Activated T-helper 2 cell treated with anti-CD3 and anti-CD28 coated beads, Interferon-gamma antibody, Interleukin-2, Interleukin-4, amounts not matched to agents 10 μg/mL and 5 μg/mL and 100 μg/mL, durations not matched to agents 14 hours and 24 hours and 36 hours (primary cell): ENCODE measurements around the gene STOML2. TPM values are rescaled to one million over a fixed set of nuclear protein-coding genes. Genes with fewer than 3 reads are reported as not detected.

ENCODE experiments used
- DNase-seq: peaks from one replicate; pipeline ENCODE4 v3.0.0; 2021; ENCODE audit warnings: low spot score
- H3K27ac Mint-ChIP-seq: one replicate; pipeline ENCODE4 v1.8.0; 2021; ENCODE audit warnings: mixed read lengths
- H3K27me3 Mint-ChIP-seq: one replicate; pipeline ENCODE4 v1.8.0; 2021; ENCODE audit warnings: low read depth, mixed read lengths
- H3K36me3 Mint-ChIP-seq: one replicate; pipeline ENCODE4 v1.8.0; 2021; ENCODE audit warnings: low read depth, mixed read lengths
- H3K4me1 Mint-ChIP-seq: one replicate; pipeline ENCODE4 v1.8.0; 2021; ENCODE audit warnings: low read depth, mixed read lengths
- H3K4me3 Mint-ChIP-seq: one replicate; pipeline ENCODE4 v1.8.0; 2021; ENCODE audit warnings: low read depth, mild to moderate bottlenecking, moderate library complexity, mixed read lengths
- H3K9me3 Mint-ChIP-seq: one replicate; pipeline ENCODE4 v1.8.0; 2021; ENCODE audit warnings: mixed read lengths
- intact Hi-C: fragments of 100-400 bp; cut with micrococcal nuclease; formaldehyde crosslinking; loops from one replicate; pipeline ENCODE4 v1.15.1; 2023
- total RNA-seq: library from RNA; stranded (reverse); gene quantifications from 2 replicates; pipeline ENCODE4 v1.2.3, GENCODE V29; 2022

Gene STOML2
- total RNA-seq, 1 donor from 2014 or later: 211 TPM

DNA sequence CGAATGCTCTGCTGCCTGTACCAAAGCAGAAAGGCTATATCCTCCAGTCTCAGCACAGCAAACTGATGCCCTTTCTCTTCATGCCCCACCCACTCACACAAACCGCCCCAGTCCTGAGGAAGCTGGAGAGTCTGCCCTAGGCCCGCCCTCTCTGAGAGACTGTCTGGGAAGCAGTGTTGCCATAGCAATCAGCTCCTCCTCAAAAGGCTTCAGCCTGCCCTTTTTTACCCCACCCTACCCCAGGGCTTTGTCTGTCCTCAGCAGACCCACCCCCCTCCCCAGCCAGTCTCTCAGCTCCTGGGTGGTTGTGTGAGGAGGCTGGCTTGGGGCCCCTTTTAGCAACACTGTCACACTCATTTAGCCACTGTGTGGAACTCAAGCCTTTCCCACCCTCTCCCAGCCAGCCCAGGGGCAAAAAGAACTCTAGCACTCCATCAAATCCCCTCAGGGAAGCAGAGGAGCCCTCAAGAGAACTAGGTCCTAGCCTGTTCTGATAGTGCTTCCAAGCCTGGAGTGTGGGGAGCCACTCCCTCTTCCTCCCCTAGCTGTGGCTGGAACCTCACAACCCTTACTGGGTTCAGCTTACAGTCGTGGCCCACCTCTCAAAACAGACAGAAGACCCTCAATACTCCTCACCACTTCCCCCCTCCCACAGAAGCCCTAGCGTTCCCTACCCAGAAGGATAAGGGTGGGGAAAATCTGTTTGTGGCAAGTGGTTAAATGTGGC lies 11.3 kb upstream of the STOML2 start:
- DNase-seq: peak; percentile 79
- Mint-ChIP-seq H3K36me3 (no peaks in the 10 kb centered on the region), H3K9me3 (no peaks in the 10 kb centered on the region), H3K4me3 (peak overlapping the region; percentile 91), H3K27me3 (no peaks in the 10 kb centered on the region), H3K27ac (peak overlapping the region; percentile 89), H3K4me1 (peaks cover 45% of the 10 kb centered on the region)
- intact Hi-C loops: loop anchor here (1.0 to 10.0 kb wide), 4 partner anchors 127 to 701 kb away; partner anchors contain the start of genes DNAI1, DNAJB5, FAM219A and HINT2

DNA sequence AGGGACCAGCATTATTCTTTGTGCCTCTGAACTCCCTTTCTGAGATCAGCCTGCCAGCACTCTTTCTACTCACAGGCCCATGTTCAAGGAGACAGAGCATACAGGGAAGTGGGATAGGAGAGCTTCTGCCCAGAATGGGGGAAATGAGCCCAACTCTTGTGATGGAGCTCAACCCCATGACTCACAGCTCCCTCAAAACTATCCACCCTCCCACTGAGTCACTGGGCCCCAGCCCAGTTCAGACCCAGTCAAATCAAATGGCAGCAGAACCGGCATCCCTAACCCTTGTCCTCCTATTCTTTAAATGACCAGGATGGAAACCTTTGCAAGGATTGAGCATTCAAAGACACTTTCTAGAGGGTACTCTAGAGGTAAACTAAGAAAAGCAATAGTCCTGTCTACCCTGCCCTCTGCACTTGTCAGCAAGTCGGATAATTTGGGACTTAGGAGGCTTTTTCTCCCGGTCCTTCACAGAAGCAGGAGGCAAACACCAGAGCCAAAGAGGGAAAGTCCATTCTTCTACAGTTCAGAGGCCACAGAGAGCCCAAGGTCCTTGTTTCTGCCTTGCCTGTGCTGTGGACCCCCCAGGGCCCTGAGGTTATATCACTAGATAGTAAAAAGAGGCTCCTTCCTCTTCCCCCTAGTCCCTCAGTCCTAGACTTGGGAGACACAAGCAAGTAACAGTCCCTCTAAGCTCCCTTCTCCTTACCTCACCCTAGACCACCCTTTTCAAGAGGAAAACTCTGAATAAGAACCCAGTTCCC lies 9.5 kb upstream of the STOML2 start:
- intact Hi-C loops: loop anchor here (5.0 to 10.0 kb wide), 3 partner anchors 125 to 702 kb away; partner anchors contain the start of genes DNAI1, DNAJB5, FAM219A and HINT2
- Mint-ChIP-seq H3K27ac (peak overlapping the region; percentile 81), H3K4me3 (peak overlapping the region; percentile 71), H3K4me1 (peaks cover 45% of the 10 kb centered on the region), H3K36me3 (no peaks in the 10 kb centered on the region), H3K27me3 (no peaks in the 10 kb centered on the region), H3K9me3 (no peaks in the 10 kb centered on the region)
- no peak for DNase-seq

GRCh38 chr9:35111001-35111933 lies 8.3 kb upstream of the STOML2 start:
- peaks cover 35% of the 10 kb centered on the region for H3K4me1 Mint-ChIP-seq
- H3K36me3 Mint-ChIP-seq: peaks cover 4% of the 10 kb centered on the region
- H3K27ac Mint-ChIP-seq: peak overlapping the region; percentile 81
- H3K9me3 Mint-ChIP-seq: no peaks in the 10 kb centered on the region
- H3K27me3 Mint-ChIP-seq: no peaks in the 10 kb centered on the region
- H3K4me3 Mint-ChIP-seq: peak overlapping the region; percentile 71
- intact Hi-C loops: loop anchor here (1.0 to 10.0 kb wide), 6 partner anchors 8 to 704 kb away; partner anchors contain the start of genes DNAI1, DNAJB5, FAM219A and HINT2
- peak; percentile 93 for DNase-seq

DNA sequence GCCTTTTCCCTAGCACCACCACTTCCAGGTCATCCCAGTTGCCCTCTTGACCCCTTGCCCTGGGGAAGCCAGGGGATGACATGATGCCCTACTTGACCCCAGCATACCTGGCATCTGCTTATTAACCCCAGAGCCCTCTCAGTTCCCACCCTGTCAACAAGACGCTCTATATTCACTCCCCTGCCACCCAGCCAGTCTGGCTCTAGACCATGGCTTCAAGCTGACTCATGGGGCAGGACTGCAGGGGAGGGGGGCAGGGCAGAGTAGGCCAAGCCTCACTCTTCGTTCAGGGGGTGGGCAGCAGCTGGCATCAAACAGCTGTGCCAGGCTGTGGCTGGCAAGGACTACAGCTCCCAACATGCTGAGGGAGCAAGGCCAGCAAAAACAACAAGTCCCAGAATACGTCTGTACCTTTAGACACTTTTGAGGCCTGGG lies 7.4 kb upstream of the STOML2 start:
- H3K4me1 Mint-ChIP-seq: peaks cover 32% of the 10 kb centered on the region
- H3K36me3 Mint-ChIP-seq: peaks cover 10% of the 10 kb centered on the region
- H3K27ac Mint-ChIP-seq: no peak overlapping the region
- intact Hi-C loops: loop anchor here (5.0 to 10.0 kb wide), 3 partner anchors 123 to 704 kb away; partner anchors contain the start of genes DNAI1, DNAJB5, FAM219A and HINT2
- H3K4me3 Mint-ChIP-seq: peak overlapping the region; percentile 71
- no peaks in the 10 kb centered on the region for H3K9me3 Mint-ChIP-seq
- no peak for DNase-seq
- no peaks in the 10 kb centered on the region for H3K27me3 Mint-ChIP-seq

- H3K4me3 Mint-ChIP-seq: no peak overlapping the region
- no peak overlapping the region for H3K27ac Mint-ChIP-seq
- H3K27me3 Mint-ChIP-seq: no peaks in the 10 kb centered on the region
- H3K36me3 Mint-ChIP-seq: peaks cover 13% of the 10 kb centered on the region
- peaks cover 20% of the 10 kb centered on the region for H3K4me1 Mint-ChIP-seq
- DNase-seq: no peak
- H3K9me3 Mint-ChIP-seq: no peaks in the 10 kb centered on the region
- intact Hi-C loops: no loop called here
These were observed 6.1 kb upstream of the STOML2 start for GRCh38 chr9:35108946-35109575.

- H3K27ac Mint-ChIP-seq: no peak overlapping the region
- no peak for DNase-seq
- no peaks in the 10 kb centered on the region for H3K9me3 Mint-ChIP-seq
- intact Hi-C loops: no loop called here
- H3K27me3 Mint-ChIP-seq: no peaks in the 10 kb centered on the region
- H3K4me1 Mint-ChIP-seq: peaks cover 17% of the 10 kb centered on the region
- no peak overlapping the region for H3K4me3 Mint-ChIP-seq
- peaks cover 13% of the 10 kb centered on the region for H3K36me3 Mint-ChIP-seq
These were observed 5.5 kb upstream of the STOML2 start for GRCh38 chr9:35108461-35108860.

- DNase-seq: no peak
- H3K9me3 Mint-ChIP-seq: no peaks in the 10 kb centered on the region
- H3K36me3 Mint-ChIP-seq: peaks cover 18% of the 10 kb centered on the region
- H3K27me3 Mint-ChIP-seq: no peaks in the 10 kb centered on the region
- H3K4me1 Mint-ChIP-seq: peaks cover 21% of the 10 kb centered on the region
- H3K27ac Mint-ChIP-seq: no peak overlapping the region
- no peak overlapping the region for H3K4me3 Mint-ChIP-seq
- intact Hi-C loops: no loop called here
These were observed 4.7 kb upstream of the STOML2 start for GRCh38 chr9:35107297-35108290.

DNA sequence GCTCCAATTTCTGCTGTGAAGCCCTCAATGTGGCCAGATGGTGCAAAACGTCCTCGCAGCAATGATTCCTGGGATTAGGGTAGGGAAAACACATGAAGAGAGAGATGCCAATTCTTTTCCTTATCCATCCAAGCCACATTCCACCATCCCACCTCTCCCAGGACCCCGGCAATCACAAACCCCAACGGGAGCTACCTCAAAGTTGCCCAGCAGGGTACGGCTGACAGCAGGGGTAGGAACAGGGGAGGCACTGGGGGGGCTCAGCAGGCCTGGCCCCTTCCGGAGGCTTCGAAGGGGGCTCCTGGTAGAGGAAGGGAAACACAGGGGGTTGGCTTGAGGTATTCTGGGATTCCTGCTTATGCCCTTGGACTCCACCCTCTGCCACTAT lies 3.4 kb upstream of the STOML2 start:
- H3K36me3 Mint-ChIP-seq: peaks cover 28% of the 10 kb centered on the region
- H3K9me3 Mint-ChIP-seq: no peaks in the 10 kb centered on the region
- no peaks in the 10 kb centered on the region for H3K27me3 Mint-ChIP-seq
- no peak overlapping the region for H3K4me3 Mint-ChIP-seq
- intact Hi-C loops: no loop called here
- H3K27ac Mint-ChIP-seq: no peak overlapping the region
- peaks cover 17% of the 10 kb centered on the region for H3K4me1 Mint-ChIP-seq
- DNase-seq: no peak

DNA sequence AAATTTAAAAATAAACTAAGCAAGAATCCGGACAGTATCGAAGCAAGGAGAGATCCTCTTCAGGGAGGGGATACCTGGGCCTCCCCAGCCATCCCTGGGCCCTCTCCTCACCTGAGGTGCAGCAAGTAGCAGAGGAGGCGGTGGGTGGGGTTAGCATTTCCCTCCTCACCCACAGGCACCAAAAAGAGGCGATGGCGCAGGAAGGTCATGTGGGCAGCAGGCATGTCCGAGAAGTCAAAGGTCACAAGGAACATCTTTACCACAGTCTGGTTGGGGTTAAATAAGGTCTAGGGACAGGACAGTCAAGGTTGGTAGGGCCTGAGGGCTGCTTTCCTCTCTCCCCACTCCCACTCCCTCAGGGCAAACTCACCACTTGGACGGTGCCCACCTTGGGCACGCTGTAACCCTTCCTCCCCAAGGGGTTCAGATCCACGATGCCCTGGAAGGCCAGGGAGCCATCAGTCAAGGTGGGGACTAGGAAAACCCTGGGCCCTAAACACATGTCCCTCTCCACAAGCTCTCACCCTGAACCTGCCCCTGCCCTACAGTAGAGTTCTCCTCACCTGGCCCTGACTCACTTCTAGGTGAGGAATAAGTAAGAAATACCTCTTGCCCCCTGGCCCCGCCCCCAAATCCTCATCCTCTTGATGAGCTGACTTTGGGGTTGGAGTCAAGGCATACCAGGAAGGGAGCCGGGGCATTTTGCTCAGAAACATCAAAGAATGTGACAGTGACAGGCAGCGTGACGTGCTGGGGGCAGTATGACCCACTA lies 2.8 kb upstream of the STOML2 start:
- Mint-ChIP-seq H3K4me1 (peaks cover 18% of the 10 kb centered on the region), H3K36me3 (peaks cover 33% of the 10 kb centered on the region), H3K27ac (no peak overlapping the region), H3K4me3 (no peak overlapping the region), H3K9me3 (no peaks in the 10 kb centered on the region), H3K27me3 (no peaks in the 10 kb centered on the region)
- DNase-seq: no peak
- intact Hi-C loops: no loop called here

DNA sequence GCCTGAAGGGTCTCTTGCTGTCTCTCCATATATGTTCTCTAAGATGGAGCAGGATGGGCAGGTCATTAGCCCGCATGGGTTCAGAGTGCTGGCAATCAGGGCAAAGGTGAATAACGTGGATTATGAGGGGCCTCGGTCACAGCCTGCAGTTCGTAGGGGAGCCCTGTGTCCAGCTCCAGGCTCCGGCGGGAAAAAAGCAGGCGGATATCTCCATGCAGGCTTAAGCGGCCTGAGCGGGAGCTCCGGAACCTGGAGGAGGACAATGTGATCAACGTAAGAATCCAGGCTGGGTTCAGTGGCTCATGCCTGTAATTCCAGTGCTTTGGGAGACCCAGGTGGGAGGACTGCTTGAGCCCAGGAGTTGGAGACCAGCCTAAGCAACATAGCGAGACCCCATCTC lies 2.2 kb upstream of the STOML2 start:
- intact Hi-C loops: no loop called here
- Mint-ChIP-seq H3K36me3 (peaks cover 40% of the 10 kb centered on the region), H3K27ac (no peak overlapping the region), H3K9me3 (no peaks in the 10 kb centered on the region), H3K4me3 (no peak overlapping the region), H3K27me3 (no peaks in the 10 kb centered on the region), H3K4me1 (peaks cover 15% of the 10 kb centered on the region)
- no peak for DNase-seq

DNA sequence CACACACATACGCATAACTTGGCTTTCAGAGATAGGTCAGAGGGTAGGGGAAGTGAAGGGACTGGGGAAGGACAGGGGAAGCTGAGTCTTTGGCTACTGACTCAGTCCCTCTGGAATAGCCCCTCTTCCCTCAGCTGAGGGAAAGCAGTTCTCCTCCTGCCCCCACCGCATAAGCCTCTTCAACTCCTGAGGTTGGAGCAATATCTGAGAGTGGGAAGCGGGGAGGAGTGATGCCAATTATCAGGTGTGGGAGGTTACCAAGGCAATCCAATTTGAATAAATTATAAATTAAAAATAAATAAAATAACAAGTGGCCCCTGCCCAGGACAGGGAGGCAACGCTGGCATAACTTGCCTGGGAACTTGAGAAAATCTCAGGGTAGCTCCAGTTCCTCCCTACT lies 1.7 kb upstream of the STOML2 start:
- intact Hi-C loops: no loop called here
- Mint-ChIP-seq H3K27ac (no peak overlapping the region), H3K9me3 (no peaks in the 10 kb centered on the region), H3K4me3 (no peak overlapping the region), H3K4me1 (peaks cover 16% of the 10 kb centered on the region), H3K36me3 (peaks cover 45% of the 10 kb centered on the region), H3K27me3 (no peaks in the 10 kb centered on the region)
- DNase-seq: no peak
